HepG2 (cell line): ENCODE results near the gene ACTR3. TPM values are rescaled to one million over a fixed set of nuclear protein-coding genes. Genes with fewer than 3 reads are reported as not detected.
A peak's percentile ranks its signal among the peaks of the same experiment; 100 is the strongest.

ENCODE experiments used
- KMT2B ChIP-seq: IDR thresholded peaks from 2 replicates; pipeline ENCODE4 v1.6.1; 2016; ENCODE audit warnings: missing genetic modification reagents, missing compliant biosample characterization
- NFIC ChIP-seq: IDR thresholded peaks from 2 replicates; pipeline ENCODE4 v1.6.1; 2012; ENCODE audit warnings: mild to moderate bottlenecking, low read length, inconsistent platforms
- SRSF9 ChIP-seq: fragments of 200-400 bp; formaldehyde crosslinking; IDR thresholded peaks from 2 replicates; pipeline ENCODE4 v1.6.1; 2018; ENCODE audit warnings: borderline replicate concordance, mild to moderate bottlenecking, low read depth, low read length; ENCODE audit not compliant: insufficient read depth, poor library complexity, severe bottlenecking
- ZNF567 ChIP-seq: sonication (generic); formaldehyde crosslinking; IDR thresholded peaks from 2 replicates; pipeline ENCODE4 v1.8.1; 2023; ENCODE audit warnings: mild to moderate bottlenecking, missing genetic modification reagents, borderline replicate concordance
- polyA plus RNA-seq, 8 experiments: library from polyadenylated mRNA; depleted of rRNA in 3 of 8; stranded (reverse) in 7 of 8; unstranded in 1 of 8; fragments of >200 nt; fragmentation: Illumina TruSeq in 4 of 8; extraction: Trizol in 4 of 8; gene quantifications; 2 replicates each; pipeline versions ENCODE4 v1.2.1 to v1.2.3, GENCODE V29; 2011 to 2016; ENCODE audit warnings: low read depth in 4 of 8, missing spikeins in 1 of 8, mixed read lengths in 1 of 8; ENCODE audit not compliant: insufficient read depth in 1 of 8
- total RNA-seq, 5 experiments: library from RNA; depleted of rRNA; stranded (reverse); fragments of >200 nt; fragmentation: Illumina TruSeq; extraction: Trizol; gene quantifications; 2 replicates each; pipeline ENCODE4 v1.2.3, GENCODE V29; 2016; ENCODE audit warnings: low read depth in 1 of 5
- TF ChIP-seq, protein P1 (sequence below): sonication (generic); formaldehyde crosslinking; IDR thresholded peaks from 2 replicates; pipeline ENCODE4 v1.5.0; 2020; ENCODE audit warnings: missing genetic modification reagents, mild to moderate bottlenecking, borderline replicate concordance
- TF ChIP-seq, protein P2 (sequence below): fragments of 450-650 bp; IDR thresholded peaks from 2 replicates; pipeline ENCODE4 v1.6.1; 2017
- TF ChIP-seq, protein P3 (sequence below): sonication (generic); formaldehyde crosslinking; IDR thresholded peaks from 2 replicates; pipeline ENCODE4 v1.4.0; 2020; ENCODE audit warnings: missing genetic modification reagents
- TF ChIP-seq, protein P4 (sequence below): sonication (generic); formaldehyde crosslinking; IDR thresholded peaks from 2 replicates; pipeline ENCODE4 v1.4.0; 2020; ENCODE audit warnings: mild to moderate bottlenecking, missing genetic modification reagents
- TF ChIP-seq, protein P5 (sequence below): fragments of 450-650 bp; IDR thresholded peaks from 2 replicates; pipeline ENCODE4 v1.6.1; 2017; ENCODE audit warnings: mild to moderate bottlenecking
- TF ChIP-seq, protein P6 (sequence below): IDR thresholded peaks from 2 replicates; pipeline ENCODE4 v1.6.1; 2012; ENCODE audit warnings: inconsistent platforms
- TF ChIP-seq, protein P7 (sequence below): sonication (generic); formaldehyde crosslinking; IDR thresholded peaks from 2 replicates; pipeline ENCODE4 v1.4.0; 2020; ENCODE audit warnings: mild to moderate bottlenecking, missing genetic modification reagents
- TF ChIP-seq, protein P8 (sequence below): sonication (generic); formaldehyde crosslinking; IDR thresholded peaks from 2 replicates; pipeline ENCODE4 v1.8.0; 2022; ENCODE audit warnings: missing genetic modification reagents, mild to moderate bottlenecking, borderline replicate concordance
- TF ChIP-seq, protein P9 (sequence below): sonication (generic); formaldehyde crosslinking; IDR thresholded peaks from 2 replicates; pipeline ENCODE4 v1.5.0; 2020; ENCODE audit warnings: mild to moderate bottlenecking, low read depth, missing genetic modification reagents, borderline replicate concordance

The ACTR3 gene
- total and polyA plus RNA-seq, 2 of the 13 experiments (the other 11 are each of a cell fraction or from before 2014, with no cell fraction given): 123 to 225 TPM

DNA sequence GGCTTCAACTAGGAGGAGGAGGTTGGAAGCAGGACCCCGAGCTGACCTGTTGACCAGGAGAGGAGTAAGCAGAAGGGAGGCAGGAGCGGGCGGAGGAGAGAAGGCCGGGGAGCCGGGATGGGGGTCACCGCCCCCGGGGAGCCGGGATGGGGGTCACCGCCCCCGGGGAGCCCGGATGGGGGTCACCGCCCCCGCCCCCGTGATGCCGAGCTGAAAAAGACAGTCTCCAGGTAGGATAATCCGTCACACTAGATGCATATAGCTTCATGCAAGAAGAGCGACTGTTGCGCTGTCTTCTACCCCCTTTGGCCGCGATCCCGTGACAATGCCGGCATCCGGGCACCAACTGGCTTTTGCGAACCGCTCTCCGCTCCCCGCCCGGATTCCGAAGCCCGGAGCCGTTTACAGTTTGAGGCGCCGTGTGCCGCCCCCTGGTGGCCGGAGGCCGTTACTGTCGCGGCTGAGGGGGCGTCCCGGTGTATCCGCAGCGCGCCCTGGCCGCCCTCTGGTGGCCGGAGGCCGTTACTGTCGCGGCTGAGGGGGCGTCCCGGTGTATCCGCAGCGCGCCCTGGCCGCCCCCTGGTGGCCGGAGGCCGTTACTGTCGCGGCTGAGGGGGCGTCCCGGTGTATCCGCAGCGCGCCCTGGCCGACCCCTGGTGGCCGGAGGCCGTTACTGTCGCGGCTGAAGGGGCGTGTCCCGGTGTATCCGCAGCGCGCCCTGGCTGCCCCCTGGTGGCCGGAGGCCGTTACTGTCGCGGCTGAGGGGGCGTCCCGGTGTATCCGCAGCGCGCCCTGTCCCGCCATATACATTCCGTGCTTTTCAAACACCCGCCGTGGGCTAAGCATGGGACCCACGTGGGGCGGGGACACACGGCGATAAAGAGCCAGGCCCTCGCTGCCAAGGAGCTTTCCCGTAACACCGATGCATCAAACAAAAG lies 89.6 kb downstream of the ACTR3 start (continued):
- TF ChIP-seq, protein P1, sequence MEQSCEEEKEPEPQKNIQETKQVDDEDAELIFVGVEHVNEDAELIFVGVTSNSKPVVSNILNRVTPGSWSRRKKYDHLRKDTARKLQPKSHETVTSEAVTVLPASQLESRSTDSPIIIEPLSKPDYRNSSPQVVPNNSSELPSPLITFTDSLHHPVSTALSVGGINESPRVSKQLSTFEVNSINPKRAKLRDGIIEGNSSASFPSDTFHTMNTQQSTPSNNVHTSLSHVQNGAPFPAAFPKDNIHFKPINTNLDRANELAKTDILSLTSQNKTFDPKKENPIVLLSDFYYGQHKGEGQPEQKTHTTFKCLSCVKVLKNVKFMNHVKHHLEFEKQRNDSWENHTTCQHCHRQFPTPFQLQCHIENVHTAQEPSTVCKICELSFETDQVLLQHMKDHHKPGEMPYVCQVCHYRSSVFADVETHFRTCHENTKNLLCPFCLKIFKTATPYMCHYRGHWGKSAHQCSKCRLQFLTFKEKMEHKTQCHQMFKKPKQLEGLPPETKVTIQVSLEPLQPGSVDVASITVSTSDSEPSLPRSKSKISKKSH: peak; percentile 47; the same call in 1 of the 2 replicates
- TF ChIP-seq, protein P2, sequence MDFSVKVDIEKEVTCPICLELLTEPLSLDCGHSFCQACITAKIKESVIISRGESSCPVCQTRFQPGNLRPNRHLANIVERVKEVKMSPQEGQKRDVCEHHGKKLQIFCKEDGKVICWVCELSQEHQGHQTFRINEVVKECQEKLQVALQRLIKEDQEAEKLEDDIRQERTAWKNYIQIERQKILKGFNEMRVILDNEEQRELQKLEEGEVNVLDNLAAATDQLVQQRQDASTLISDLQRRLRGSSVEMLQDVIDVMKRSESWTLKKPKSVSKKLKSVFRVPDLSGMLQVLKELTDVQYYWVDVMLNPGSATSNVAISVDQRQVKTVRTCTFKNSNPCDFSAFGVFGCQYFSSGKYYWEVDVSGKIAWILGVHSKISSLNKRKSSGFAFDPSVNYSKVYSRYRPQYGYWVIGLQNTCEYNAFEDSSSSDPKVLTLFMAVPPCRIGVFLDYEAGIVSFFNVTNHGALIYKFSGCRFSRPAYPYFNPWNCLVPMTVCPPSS: no peak
- TF ChIP-seq, protein P3, sequence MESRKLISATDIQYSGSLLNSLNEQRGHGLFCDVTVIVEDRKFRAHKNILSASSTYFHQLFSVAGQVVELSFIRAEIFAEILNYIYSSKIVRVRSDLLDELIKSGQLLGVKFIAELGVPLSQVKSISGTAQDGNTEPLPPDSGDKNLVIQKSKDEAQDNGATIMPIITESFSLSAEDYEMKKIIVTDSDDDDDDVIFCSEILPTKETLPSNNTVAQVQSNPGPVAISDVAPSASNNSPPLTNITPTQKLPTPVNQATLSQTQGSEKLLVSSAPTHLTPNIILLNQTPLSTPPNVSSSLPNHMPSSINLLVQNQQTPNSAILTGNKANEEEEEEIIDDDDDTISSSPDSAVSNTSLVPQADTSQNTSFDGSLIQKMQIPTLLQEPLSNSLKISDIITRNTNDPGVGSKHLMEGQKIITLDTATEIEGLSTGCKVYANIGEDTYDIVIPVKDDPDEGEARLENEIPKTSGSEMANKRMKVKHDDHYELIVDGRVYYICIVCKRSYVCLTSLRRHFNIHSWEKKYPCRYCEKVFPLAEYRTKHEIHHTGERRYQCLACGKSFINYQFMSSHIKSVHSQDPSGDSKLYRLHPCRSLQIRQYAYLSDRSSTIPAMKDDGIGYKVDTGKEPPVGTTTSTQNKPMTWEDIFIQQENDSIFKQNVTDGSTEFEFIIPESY (CRISPR knock-in tag): peak; percentile 99
- TF ChIP-seq, protein P4, sequence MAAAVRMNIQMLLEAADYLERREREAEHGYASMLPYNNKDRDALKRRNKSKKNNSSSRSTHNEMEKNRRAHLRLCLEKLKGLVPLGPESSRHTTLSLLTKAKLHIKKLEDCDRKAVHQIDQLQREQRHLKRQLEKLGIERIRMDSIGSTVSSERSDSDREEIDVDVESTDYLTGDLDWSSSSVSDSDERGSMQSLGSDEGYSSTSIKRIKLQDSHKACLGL (CRISPR knock-in tag): no peak
- TF ChIP-seq SRSF9 (no peak), NFIC (no peak), ZNF567 (CRISPR knock-in tag) (no peak), KMT2B (CRISPR knock-in tag) (no peak)
- TF ChIP-seq, protein P5, sequence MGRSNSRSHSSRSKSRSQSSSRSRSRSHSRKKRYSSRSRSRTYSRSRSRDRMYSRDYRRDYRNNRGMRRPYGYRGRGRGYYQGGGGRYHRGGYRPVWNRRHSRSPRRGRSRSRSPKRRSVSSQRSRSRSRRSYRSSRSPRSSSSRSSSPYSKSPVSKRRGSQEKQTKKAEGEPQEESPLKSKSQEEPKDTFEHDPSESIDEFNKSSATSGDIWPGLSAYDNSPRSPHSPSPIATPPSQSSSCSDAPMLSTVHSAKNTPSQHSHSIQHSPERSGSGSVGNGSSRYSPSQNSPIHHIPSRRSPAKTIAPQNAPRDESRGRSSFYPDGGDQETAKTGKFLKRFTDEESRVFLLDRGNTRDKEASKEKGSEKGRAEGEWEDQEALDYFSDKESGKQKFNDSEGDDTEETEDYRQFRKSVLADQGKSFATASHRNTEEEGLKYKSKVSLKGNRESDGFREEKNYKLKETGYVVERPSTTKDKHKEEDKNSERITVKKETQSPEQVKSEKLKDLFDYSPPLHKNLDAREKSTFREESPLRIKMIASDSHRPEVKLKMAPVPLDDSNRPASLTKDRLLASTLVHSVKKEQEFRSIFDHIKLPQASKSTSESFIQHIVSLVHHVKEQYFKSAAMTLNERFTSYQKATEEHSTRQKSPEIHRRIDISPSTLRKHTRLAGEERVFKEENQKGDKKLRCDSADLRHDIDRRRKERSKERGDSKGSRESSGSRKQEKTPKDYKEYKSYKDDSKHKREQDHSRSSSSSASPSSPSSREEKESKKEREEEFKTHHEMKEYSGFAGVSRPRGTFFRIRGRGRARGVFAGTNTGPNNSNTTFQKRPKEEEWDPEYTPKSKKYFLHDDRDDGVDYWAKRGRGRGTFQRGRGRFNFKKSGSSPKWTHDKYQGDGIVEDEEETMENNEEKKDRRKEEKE: no peak
- TF ChIP-seq, protein P6, sequence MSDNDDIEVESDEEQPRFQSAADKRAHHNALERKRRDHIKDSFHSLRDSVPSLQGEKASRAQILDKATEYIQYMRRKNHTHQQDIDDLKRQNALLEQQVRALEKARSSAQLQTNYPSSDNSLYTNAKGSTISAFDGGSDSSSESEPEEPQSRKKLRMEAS: peak; percentile 33; the same call in 1 of the 2 replicates
- TF ChIP-seq, protein P7, sequence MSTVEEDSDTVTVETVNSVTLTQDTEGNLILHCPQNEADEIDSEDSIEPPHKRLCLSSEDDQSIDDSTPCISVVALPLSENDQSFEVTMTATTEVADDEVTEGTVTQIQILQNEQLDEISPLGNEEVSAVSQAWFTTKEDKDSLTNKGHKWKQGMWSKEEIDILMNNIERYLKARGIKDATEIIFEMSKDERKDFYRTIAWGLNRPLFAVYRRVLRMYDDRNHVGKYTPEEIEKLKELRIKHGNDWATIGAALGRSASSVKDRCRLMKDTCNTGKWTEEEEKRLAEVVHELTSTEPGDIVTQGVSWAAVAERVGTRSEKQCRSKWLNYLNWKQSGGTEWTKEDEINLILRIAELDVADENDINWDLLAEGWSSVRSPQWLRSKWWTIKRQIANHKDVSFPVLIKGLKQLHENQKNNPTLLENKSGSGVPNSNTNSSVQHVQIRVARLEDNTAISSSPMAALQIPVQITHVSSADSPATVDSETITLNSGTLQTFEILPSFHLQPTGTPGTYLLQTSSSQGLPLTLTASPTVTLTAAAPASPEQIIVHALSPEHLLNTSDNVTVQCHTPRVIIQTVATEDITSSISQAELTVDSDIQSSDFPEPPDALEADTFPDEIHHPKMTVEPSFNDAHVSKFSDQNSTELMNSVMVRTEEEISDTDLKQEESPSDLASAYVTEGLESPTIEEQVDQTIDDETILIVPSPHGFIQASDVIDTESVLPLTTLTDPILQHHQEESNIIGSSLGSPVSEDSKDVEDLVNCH (CRISPR knock-in tag): no peak
- TF ChIP-seq, protein P8, sequence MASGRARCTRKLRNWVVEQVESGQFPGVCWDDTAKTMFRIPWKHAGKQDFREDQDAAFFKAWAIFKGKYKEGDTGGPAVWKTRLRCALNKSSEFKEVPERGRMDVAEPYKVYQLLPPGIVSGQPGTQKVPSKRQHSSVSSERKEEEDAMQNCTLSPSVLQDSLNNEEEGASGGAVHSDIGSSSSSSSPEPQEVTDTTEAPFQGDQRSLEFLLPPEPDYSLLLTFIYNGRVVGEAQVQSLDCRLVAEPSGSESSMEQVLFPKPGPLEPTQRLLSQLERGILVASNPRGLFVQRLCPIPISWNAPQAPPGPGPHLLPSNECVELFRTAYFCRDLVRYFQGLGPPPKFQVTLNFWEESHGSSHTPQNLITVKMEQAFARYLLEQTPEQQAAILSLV (CRISPR knock-in tag): no peak; the same call in 1 of the 2 replicates
- TF ChIP-seq, protein P9, sequence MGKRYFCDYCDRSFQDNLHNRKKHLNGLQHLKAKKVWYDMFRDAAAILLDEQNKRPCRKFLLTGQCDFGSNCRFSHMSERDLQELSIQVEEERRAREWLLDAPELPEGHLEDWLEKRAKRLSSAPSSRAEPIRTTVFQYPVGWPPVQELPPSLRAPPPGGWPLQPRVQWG (CRISPR knock-in tag): no peak
